D721Med (cell line): ENCODE measurements around the gene POLRMT.

Experiments used
- DNase-seq: peaks from one replicate; pipeline ENCODE4 v3.0.0; 2011; ENCODE audit warnings: low spot score; ENCODE audit not compliant: insufficient read length
- FAIRE-seq: peaks from 2 replicates; lab custom pipeline; 2011; peaks lifted over from hg19 to GRCh38; lab: Jason Lieb, UNC
- CTCF ChIP-seq: IDR thresholded peaks from 2 replicates; pipeline ENCODE4 v1.5.1; 2012; ENCODE audit warnings: mild to moderate bottlenecking, control low read depth; ENCODE audit not compliant: insufficient read depth; ENCODE audit errors: missing control alignments

The POLRMT gene

GRCh38 chr19:583198-583967 is 50.0 kb downstream of the POLRMT start:
- no peak for FAIRE-seq
- TF ChIP-seq CTCF, result no peak
- DNase-seq, result no peak

- FAIRE-seq, result no peak
- TF ChIP-seq CTCF, result no peak
- DNase-seq, result no peak
Observed at GRCh38 chr19:582497-583197, 50.7 kb downstream of the POLRMT start.

- FAIRE-seq (no peak), DNase-seq (no peak)
- TF ChIP-seq CTCF, result no peak
Observed at GRCh38 chr19:581399-582111, 51.8 kb downstream of the POLRMT start.

DNA sequence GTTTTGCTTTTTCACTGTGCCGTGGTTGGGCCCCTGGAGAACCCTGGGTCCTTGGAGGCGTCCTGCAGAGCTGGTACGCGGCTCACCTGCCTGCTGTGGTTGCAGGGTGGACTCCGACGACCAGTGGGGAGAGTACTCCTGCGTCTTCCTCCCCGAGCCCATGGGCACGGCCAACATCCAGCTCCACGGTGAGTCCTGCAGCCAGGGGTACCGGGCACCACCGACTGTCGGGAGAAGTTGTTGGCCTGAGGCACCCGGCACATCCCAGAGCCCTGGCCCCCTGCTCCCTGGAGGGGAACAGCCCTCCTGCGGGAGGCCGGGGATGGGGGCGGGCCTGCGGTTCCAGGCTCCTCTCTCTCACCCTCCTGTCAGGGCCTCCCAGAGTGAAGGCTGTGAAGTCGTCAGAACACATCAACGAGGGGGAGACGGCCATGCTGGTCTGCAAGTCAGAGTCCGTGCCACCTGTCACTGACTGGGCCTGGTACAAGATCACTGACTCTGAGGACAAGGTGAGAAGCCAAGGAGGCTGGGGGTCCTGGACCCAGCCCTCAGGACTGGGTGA is 53.0 kb downstream of the POLRMT start:
- no peak for FAIRE-seq
- TF ChIP-seq CTCF, result no peak
- no peak for DNase-seq

- FAIRE-seq, result no peak
- no peak for TF ChIP-seq CTCF
- no peak for DNase-seq
Observed at GRCh38 chr19:579842-580155, 53.5 kb downstream of the POLRMT start.

- no peak for TF ChIP-seq CTCF
- FAIRE-seq, result no peak
- no peak for DNase-seq
Observed at GRCh38 chr19:579111-579841, 54.1 kb downstream of the POLRMT start.
